A673 (cell line): ENCODE data around the gene ATP5MC2. TPM values are rescaled to one million over a fixed set of nuclear protein-coding genes. Genes with fewer than 3 reads are reported as not detected.

Experiments used
- BruUV-seq: library from RNA; stranded (reverse); fragments of 400-500 nt; replicated peaks from 2 replicates; lab custom pipeline; 2021; lab: Mats Ljungman, UMichigan
- CTCF ChIA-PET: fragments of 300-600 bp; sonication (Branson Sonifier 250); formaldehyde crosslinking; loops from one replicate; lab custom pipeline; 2022; ENCODE audit warnings: antibody characterized with exemption; lab: Charles Lee
- POLR2A ChIA-PET: fragments of 300-600 bp; sonication (Branson Sonifier 250); formaldehyde crosslinking; loops from one replicate; lab custom pipeline; 2022; ENCODE audit warnings: antibody characterized with exemption; ENCODE audit not compliant: low non-redundant PET; lab: Charles Lee
- DNase-seq: peaks from one replicate; pipeline ENCODE4 v3.0.0-alpha.2; 2015; ENCODE audit warnings: low spot score
- H3K27ac ChIP-seq: fragments of 200-600 bp; sonication (generic); 2 replicates; pipeline ENCODE4 v1.5.1; 2016; ENCODE audit warnings: mixed run types, low read depth, mild to moderate bottlenecking, mixed read lengths, antibody characterized with exemption, low read length; ENCODE audit not compliant: poor library complexity, severe bottlenecking
- H3K27me3 ChIP-seq: fragments of 200-600 bp; sonication (generic); replicated peaks from 2 replicates; pipeline ENCODE4 v1.6.1; 2017; ENCODE audit warnings: mixed run types, low read depth, mild to moderate bottlenecking, mixed read lengths, antibody characterized with exemption, low read length; ENCODE audit not compliant: insufficient read depth, poor library complexity
- H3K36me3 ChIP-seq: fragments of 200-600 bp; sonication (generic); 2 replicates; pipeline ENCODE4 v1.6.1; 2016; ENCODE audit warnings: mixed run types, mild to moderate bottlenecking, mixed read lengths, antibody characterized with exemption, low read length; ENCODE audit not compliant: insufficient read depth, poor library complexity, severe bottlenecking
- H3K4me1 ChIP-seq: fragments of 200-600 bp; sonication (generic); 2 replicates; pipeline ENCODE4 v1.6.1; 2017; ENCODE audit warnings: mixed run types, mild to moderate bottlenecking, mixed read lengths, antibody characterized with exemption, low read length; ENCODE audit not compliant: insufficient read depth, poor library complexity, severe bottlenecking
- H3K4me3 ChIP-seq: fragments of 200-600 bp; sonication (generic); 2 replicates; pipeline ENCODE4 v1.5.1; 2016; ENCODE audit warnings: low read depth, mixed run types, mild to moderate bottlenecking, mixed read lengths, low read length; ENCODE audit not compliant: poor library complexity, severe bottlenecking
- H3K9me3 ChIP-seq: fragments of 200-600 bp; sonication (generic); 2 replicates; pipeline ENCODE4 v1.6.1; 2016; ENCODE audit warnings: mixed run types, low read depth, mild to moderate bottlenecking, mixed read lengths, antibody characterized with exemption, low read length; ENCODE audit not compliant: poor library complexity, severe bottlenecking
- CTCF ChIP-seq: fragments of 300-800, 200-600 bp; sonication (generic); conservative IDR thresholded peaks from 2 replicates; pipeline ENCODE4 v1.5.1; 2017; ENCODE audit warnings: low read depth, mild to moderate bottlenecking, antibody characterized with exemption, low read length, moderate library complexity, mixed read lengths
- EZH2 ChIP-seq: fragments of 200-600 bp; sonication (generic); IDR thresholded peaks from 2 replicates; pipeline ENCODE4 v1.6.1; 2017; ENCODE audit warnings: borderline replicate concordance, low read depth, mild to moderate bottlenecking, mixed read lengths, antibody characterized with exemption, low read length; ENCODE audit not compliant: poor library complexity, severe bottlenecking
- intact Hi-C: fragments of 100-400 bp; cut with micrococcal nuclease; formaldehyde crosslinking; loops from one replicate; pipeline ENCODE4 v1.10.0; 2022; ENCODE audit not compliant: unreplicated experiment
- total RNA-seq: library from RNA; stranded (reverse); gene quantifications from 2 replicates; pipeline ENCODE4 v1.2.3, GENCODE V29; 2021

ATP5MC2 gene
- total RNA-seq, 1 experiment from 2014 or later: 447 TPM

- peaks cover 70% of the 10 kb centered on the region for H3K36me3 ChIP-seq
These were observed 10.9 kb downstream of the ATP5MC2 start for GRCh38 chr12:53664936-53665335.

GRCh38 chr12:53664191-53664590, 11.7 kb downstream of the ATP5MC2 start:
- H3K27ac ChIP-seq: no peak overlapping the region
- CTCF ChIA-PET: no interaction called here
- H3K4me3 ChIP-seq: no peak overlapping the region
- H3K36me3 ChIP-seq: peaks cover 62% of the 10 kb centered on the region
- intact Hi-C loops: no loop called here
- no peak for TF ChIP-seq CTCF
- TF ChIP-seq EZH2: no peak
- POLR2A ChIA-PET: interaction anchor here (0.5 kb wide), 1 partner anchor 13 kb away, joined by 3 read pairs; no protein-coding TSS in a partner anchor
- BruUV-seq: no TSS peak
- H3K9me3 ChIP-seq: no peaks in the 10 kb centered on the region
- no peaks in the 10 kb centered on the region for H3K27me3 ChIP-seq
- DNase-seq: no peak
- no peaks in the 10 kb centered on the region for H3K4me1 ChIP-seq

More at GRCh38 chr12:53664936-53665335, 10.9 kb downstream of the ATP5MC2 start:
- H3K4me1 ChIP-seq: no peaks in the 10 kb centered on the region
- ChIA-PET CTCF (no interaction called here), POLR2A (interaction anchor here (0.5 kb wide), 1 partner anchor 13 kb away, joined by 3 read pairs; no protein-coding TSS in a partner anchor)
- TF ChIP-seq CTCF: no peak
- TF ChIP-seq EZH2: no peak
- H3K9me3 ChIP-seq: no peaks in the 10 kb centered on the region
- no peak overlapping the region for H3K27ac ChIP-seq
- no TSS peak for BruUV-seq
- DNase-seq: no peak
- intact Hi-C loops: no loop called here
- no peak overlapping the region for H3K4me3 ChIP-seq
- no peaks in the 10 kb centered on the region for H3K27me3 ChIP-seq

- Histone ChIP-seq H3K4me3 (no peak overlapping the region), H3K27ac (peak overlapping the region; percentile 23)
- intact Hi-C loops: no loop called here
These were observed 15.8 kb downstream of the ATP5MC2 start for GRCh38 chr12:53660041-53660440.

More at GRCh38 chr12:53660041-53660440, 15.8 kb downstream of the ATP5MC2 start:
- no TSS peak for BruUV-seq
- H3K4me1 ChIP-seq: no peaks in the 10 kb centered on the region
- DNase-seq: no peak
- CTCF ChIA-PET: no interaction called here
- no peaks in the 10 kb centered on the region for H3K27me3 ChIP-seq
- no peaks in the 10 kb centered on the region for H3K9me3 ChIP-seq
- no peak for TF ChIP-seq CTCF
- no peak for TF ChIP-seq EZH2
- peaks cover 29% of the 10 kb centered on the region for H3K36me3 ChIP-seq
- POLR2A ChIA-PET: no interaction called here
